Activated CD8-positive, alpha-beta memory T cell treated with anti-CD3 and anti-CD28 coated beads, Interleukin-2, amount 50 U/mL, for 1 hour (primary cell): ENCODE results near the gene ARHGAP6.
"Not testable (repeated sequence)": the region's sequence is repeated elsewhere in the genome, so short reads cannot be mapped to it uniquely, and the experiment has no call there.

ENCODE experiments used
- DNase-seq: peaks from one replicate; pipeline ENCODE4 v3.0.0-alpha.2; 2020; ENCODE audit errors: extremely low read depth

ARHGAP6 gene

DNA sequence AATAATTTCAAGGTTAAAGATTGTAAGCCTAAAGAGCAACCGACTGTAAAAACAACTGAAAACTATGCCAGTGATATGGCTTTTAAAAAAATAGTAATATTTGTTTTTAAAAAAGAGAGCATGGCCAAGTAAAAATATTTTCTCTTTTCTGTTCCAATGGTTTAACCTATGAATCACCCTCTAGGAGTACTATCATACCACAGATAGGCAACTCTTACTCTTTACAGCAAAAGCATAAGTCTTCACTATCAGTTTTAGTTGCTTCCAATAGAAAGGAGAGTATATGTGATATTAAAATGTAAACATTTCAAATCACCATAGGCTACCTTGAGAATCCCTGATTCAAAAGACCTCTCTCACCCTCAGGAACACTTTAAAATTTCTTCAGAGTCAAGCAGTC lies 269.9 kb downstream of the ARHGAP6 start:
- no peak for DNase-seq

DNA sequence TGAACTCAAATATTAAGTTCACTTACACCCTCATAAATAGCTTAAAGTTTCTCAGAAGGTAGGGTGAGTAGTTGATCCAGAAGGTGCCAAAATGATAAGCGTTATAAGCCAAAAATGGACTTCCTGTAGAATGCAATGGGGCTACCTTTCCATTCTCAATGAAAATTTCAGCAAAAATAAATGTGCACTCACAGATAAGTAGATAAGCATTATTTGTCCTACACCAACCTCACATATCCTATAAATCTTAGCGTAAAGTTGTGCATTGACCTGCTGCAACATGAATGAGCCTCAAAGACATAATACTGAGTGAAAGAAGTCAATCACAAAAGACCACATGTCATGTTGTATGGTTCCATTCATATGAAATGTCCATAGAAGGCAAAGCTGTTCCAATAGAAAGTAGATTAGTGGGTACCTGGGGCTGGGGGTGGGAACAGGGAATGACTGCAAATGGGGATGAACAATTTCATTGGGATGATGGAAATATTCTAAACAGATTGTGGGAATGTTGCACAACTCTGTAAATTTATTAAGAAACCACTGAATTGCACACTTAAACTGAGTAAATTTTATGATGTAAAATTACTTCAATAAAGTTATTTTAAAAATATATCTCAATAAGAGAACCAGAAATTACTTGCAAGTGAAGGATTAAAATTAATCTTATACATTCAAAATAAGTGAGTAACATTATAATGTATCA lies 271.6 kb downstream of the ARHGAP6 start:
- no peak for DNase-seq

DNA sequence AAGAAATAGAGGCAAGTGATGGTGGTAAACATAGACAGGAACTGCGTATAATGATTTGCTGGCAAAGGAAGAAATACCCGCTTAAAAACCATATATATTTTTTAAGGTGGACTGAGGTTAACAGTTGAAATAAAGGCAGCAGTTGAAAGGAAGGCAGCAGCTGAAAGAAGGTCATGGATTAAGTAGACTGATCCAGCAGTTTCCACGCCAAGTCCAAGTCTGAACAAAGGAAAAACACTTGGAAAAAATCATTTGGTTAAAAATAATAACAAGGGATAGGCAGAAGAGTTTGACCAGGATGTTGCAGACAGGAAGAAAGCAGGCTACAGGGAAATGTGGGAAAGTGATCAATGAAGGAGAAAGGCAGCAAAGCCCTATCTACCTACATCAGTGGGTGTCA lies 278.9 kb downstream of the ARHGAP6 start:
- no peak for DNase-seq

DNA sequence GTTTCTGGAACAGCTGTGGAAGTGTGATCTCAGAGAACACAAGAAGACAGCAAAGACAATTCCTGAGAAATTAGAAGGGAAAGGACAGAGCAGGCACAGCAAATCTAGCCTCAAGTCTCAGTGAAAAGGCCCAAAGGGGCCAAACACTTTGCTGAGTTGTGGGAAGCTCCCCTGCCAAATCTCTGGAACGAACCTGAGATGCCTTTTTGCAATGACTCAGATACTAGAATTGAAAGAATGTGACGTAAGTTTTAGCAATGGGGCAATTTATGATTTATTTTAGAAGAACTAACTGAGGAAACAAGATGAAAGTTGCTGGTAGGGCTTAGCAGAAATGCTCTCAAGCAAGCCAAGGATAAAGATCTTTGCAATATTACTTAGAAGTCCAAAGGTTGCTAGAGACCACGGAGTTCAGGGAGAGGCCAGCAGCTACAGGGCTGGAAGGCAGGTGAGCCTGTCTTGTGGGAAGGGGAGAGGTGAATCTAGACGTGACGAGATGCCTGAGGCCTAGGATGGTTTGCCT lies 279.7 kb downstream of the ARHGAP6 start:
- no peak for DNase-seq

DNA sequence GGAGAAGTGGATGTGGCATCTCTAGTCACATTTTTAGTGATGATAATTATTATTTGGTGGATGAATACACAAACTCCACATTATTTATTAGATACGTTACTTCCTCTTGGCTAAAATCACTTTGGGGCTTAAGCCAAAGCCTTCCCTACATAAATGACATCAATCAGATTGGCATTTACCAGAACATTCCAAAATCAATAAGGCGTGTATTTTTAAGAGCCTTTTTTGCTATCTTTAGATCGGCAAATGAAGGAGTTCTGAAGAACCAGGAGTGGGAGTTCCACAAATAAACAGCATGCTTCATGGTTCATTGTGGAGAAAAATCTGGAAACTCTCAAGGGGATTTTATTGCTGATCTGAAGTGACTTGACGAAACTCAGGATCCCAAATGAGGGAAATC lies 282.8 kb downstream of the ARHGAP6 start:
- no peak for DNase-seq

DNA sequence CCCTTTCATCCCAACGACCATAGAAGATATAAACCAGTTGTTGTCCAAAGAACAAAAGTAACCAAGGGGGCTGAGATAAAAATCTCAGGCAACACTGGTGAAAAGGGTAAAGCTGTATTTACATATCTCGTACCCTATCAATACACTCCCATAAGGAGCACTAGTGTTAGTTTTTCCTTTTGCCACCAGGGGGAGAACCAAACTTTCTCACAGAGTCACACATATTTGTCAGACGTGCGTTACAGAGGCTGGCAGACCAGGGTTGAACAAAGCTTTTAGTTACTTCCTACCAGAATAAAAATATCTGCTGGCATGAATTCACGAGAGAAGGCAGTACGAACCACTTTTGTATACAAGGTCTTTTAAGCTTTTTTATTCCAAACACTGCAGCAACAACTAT lies 284.3 kb downstream of the ARHGAP6 start:
- no peak for DNase-seq

DNA sequence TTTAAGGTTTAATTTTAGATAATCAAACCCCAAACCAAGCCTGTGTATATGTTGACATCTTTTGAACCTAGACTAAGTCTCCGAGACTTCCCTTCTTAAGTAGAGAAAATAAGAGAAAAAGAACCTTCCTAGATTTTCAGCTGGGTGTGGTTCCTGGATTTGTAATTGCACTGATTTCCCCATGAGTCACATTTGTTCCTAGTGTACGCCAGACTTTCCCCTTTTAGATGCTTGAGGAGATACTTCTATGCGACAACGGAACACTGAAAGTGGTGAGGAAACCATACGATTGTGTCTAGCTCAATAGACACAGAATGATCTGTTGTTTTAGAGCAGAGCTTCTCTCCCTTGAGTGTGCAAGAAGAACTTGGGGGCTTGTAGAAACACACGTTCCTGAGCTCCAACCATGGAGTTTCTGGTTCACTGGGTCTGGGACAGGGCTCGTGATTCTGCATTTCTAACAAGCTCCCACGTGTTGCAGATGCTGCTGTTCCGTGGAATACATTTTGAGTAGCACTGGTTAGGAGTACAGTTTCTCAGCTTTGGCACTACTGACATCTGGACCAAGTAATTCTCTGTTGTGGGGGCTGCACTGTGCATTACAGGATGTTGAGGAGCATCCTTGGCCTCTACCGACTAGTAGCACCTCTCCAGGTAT lies 285.4 kb downstream of the ARHGAP6 start:
- DNase-seq: no peak

DNA sequence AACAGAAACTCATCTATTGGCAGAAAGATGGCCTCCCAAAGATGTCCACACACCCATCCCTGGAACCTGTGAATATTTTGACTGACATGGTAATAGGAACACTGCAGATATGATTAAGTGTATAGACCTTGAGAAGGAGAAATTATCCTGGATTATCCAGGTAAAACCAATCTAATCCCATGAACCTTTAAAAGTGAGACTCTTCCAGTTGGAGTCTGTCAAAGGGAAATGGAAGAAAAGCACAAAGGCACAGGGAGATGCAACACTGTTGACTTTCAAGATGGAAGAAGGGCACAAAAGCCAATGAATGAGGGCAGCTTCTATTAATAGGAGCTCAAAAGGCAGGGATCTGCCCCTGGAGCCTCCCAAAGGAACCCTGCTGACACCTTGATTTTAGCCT lies 289.6 kb downstream of the ARHGAP6 start:
- no peak for DNase-seq

DNA sequence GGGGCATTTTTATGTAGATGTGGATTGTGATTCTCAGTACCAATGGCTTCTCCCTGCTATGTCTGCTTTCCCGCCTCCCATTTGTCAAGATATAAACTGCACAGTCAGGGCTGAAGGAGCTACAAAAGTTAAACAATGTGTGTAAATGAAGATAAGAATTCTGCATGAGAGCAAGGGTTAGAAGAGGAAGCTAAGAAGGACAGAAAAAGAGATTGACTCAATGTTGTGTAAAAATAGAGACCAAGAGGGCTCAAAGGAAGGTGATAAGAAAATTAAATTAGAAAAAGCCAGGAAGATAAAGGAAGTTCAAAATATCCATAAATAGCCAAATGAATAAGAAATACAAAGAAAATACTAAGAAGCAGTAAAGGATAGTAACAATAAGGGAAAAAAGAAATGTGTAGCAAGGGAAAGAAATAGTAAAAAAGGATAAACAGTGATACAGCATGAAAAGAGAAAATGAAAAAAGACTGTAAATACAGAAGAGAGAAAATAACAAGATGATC lies 290.1 kb downstream of the ARHGAP6 start:
- DNase-seq: no peak

DNA sequence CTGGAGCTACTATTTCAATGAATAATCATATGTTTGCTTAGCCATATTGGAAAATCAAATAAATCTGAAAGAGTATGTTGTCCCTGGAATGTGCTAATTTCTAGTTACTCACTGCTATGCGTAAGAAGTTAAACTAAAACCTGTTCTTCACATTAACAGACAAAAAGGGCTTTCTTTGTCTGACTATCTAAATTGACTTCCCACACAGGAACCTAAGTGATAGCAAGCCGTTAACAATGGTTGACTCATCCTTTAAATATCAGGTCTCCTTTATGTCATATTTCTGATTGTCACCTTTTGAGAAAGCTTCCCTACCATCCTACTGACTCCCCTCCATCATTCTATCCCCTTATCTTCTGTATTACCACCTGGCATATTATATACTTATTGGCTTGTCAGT lies 291.1 kb downstream of the ARHGAP6 start:
- no peak for DNase-seq

DNA sequence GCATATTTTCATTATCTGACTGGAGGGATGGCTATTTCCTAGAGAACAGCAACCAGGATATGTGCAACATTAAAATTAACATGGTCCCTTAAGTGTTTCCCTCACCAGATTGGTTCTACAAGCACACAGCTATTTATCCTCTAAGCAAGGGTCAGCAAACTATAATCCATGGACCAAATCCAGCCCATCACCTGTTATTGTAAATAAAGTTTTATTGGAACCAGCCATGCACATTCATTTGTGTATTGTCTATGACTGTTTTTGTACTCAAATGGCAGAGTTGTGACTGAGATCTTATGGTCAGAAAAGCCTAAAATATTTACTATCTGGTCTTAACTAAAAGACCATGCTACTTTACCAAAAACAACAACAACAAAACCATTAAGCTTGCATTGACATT lies 294.6 kb downstream of the ARHGAP6 start:
- DNase-seq: no peak

DNA sequence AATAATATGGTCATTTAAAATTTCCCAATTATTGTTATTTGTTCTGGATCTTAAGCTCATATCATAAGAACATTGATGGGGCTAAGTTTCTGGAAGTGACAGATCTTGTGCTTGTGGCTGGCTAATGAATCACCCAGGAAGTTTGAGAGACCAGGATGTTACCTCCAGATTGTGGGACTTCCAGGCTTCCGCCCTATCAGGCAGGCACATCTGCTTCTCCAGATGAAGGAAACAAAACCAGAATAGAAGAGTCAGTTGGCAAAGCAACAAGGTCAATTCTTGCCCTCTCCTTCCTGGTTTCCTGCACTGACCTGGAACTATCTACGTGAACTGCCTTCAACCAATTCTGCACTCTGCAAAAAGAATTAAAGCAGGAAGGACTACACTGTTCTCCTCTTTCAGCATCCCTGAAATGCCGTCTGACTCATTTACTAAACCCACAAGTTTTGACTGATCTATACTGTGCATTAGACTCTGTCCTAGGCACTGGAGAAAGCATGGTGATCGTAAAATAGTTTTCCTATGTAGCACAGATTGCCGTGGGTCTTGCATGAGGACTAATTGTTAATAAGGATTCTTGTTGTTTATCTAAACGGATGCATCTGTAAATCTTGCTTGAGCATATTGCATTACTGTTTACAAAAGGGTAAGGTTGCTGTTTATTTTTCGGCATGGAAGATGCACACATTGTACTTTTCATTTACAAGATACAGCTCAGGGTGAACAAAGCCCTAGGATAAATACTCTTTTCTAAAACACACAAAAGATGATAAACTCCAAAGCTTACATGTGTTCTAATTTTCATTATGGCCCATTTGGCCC lies 297.9 kb downstream of the ARHGAP6 start:
- DNase-seq: no peak

DNA sequence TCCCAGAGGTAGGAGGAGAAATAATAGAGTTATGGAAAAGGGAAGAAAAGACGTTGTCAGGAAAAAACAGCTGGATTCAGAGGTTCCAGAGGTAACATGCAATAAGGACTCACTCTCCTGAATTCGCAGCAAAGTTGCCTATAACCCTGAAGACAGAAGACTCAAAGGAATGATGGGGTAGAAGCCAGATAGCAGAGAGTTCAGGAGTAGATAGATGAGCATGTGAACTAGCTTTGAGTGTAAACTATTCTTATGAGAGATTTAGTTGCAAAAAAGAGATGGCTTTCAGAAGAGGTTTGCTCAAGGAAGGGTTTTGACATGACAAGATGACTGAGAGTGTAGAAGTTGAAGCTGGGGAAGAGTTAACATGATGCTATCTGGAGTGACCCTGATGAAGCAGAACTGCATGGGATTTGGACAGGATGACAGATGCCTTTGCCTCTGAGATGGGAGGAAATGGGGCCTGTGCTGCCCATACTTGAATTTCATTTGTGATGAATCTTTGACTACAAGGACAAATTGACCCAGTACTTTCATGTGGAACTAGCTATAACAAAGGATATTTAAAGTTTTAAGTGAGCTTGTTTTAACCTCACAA lies 298.6 kb downstream of the ARHGAP6 start:
- no peak for DNase-seq

DNA sequence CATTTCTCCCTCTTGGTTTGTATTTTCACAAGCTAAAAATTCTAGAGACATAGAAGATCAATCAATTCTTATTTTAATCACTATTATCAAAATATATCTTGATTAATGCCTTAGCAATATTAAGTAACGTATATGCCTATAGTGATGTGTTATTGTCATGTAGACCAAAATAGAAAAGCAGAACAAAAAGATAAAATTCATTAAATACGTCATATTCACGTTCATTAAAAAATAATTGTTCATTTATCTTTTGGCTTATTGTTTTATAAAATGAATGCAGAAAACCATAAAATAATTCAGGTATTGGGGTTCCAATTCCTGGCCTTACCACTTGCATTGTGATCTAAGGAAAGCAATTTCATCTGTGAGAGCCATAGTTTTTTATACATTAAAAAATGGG lies 300.3 kb downstream of the ARHGAP6 start:
- DNase-seq: no peak

DNA sequence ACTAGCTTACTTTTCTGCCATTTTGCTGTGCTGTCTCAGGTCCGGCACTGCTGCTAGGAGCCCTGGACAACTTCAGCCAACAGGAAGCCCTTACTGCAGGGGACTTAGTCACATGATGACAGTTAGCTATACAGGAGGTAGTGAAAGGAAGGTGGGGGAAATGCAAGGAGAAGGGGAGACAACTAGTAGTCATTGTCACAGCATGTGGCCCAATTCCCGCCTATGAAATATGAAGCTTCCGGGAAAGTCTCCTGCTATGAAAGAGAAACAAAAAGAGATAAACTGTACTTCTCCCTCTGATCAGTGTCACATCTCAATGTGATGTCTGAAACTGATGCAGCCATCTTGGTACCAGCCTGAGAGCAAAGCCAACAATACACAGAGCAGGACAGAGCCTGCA lies 300.9 kb downstream of the ARHGAP6 start:
- DNase-seq: no peak

DNA sequence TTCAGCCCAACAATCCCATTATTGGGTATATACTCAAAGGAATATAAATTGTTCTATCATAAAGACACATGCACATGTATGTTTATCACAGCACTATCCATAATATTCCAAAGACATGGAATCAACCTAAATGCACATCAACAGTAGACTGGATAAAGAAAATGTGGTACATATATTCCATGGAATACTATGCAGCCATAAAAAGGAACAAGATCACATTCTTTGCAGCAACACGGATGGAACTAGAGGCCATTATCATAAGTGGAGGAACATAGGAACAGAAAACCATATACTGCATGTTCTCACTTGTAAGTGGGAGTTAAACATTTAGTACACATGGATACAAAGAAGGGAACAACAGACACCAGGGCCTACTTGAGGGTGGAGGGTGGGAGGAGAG lies 301.9 kb downstream of the ARHGAP6 start:
- not testable (repeated sequence) for DNase-seq

DNA sequence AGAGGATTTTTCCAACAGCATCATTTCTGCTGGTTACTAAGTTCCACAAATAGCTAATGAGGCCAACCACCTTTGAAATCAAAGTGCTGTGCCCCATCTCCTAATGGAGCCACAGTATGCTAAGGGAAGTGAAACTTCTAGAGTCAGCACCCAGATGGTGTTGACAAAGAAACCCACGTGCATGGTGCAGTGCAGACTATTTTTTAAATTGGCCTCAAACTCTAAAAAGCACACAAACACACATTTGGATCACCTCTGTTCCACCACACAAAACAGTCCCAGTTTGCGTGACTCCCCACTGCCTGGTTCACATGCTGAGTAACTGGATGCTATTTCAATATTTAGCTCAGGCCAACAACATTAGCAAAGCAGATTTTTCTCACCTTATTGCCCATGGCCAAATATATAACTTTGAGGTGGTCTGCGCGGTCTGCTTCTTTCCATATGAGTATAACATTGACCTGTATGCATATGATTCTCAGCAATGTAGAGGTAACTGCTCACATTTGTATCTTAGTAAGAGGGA lies 302.6 kb downstream of the ARHGAP6 start:
- DNase-seq: no peak

DNA sequence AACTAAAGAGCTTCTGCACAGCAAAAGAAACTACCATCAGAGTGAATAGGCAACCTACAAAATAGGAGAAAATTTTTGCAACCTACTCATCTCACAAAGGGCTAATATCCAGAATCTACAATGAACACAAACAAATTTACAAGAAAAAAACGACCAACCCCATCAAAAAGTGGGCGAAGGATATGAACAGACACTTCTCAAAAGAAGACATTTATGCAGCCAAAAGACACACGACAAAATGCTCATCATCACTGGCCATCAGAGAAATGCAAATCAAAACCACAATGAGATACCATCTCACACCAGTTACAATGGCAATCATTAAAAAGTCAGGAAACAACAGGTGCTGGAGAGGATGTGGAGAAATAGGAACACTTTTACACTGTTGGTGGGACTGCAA lies 304.1 kb downstream of the ARHGAP6 start:
- DNase-seq: not testable (repeated sequence)

DNA sequence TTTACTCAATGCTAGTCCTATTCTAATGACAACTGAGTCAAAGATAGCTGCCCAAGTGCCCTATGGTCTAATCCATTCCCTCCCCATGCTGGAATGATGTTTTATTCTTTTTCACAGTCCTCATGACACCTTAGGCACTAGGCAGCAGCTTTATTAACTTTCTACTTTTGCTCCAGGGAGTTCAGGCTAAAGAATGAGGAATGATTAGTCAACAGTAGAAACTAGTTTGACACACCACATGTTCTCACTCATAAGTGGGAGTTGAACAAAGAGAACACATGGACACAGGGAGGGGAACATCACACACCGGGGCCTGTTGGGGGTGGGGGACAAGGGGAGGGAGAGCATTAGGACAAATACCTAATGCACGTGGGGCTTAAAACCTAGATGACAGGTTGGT lies 309.8 kb downstream of the ARHGAP6 start:
- not testable (repeated sequence) for DNase-seq

DNA sequence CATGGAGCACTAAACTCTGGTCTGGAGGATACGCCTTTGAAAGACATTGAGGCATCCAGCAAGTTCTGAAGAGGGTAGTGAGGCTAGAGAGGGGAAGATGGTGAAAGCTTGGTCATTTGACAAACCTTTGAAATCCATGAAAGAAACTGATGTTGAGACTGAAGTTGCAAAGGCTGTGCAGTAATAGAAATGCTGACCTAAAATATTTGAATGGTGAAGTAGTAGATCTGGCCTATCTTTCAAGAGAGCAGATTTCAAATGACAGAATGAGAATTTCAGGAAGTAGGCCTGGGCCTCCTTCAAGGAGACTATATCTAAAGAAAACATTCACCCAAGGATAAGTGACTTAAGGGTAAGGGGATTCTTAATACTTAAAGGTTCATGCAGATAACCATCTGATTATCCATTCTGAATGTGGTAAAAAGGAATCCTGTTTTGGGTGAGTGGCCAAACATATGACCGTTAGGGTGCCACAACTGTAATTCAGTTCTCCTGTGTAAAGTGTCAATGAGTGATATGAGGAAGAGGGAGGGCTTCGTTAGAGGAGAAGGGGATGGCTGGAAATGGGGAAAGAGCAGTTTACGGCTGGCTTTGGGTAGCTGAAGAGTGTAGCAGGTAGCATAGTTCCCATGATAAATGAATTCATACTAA lies 310.3 kb downstream of the ARHGAP6 start:
- no peak for DNase-seq

DNA sequence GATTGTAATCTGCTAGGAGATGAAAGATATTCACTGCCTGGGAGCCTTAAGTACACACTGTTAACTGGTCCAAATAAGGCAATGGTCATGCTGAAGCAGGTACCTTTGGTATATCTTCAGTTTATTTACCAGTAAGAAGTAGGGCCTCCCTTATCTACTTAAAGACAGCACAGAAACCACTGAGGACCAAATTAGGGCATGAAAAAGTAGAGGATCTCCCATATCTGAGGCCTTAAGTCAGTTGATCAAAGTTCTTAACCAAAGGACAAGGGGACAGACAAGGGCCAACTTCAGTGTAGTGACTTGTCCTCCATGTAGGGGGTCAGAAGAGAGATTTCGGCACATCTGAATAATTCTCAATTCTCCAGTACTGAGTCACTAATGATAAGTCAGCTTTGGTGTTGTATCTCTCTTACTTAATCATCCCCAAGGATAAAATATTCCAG lies 313.4 kb downstream of the ARHGAP6 start:
- DNase-seq: no peak
